ENCODE results near the gene TCHP. TPM values are rescaled to one million over a fixed set of nuclear protein-coding genes. Genes with fewer than 3 reads are reported as not detected.
A peak's percentile ranks its signal among the peaks of the same experiment; 100 is the strongest.

Gene TCHP
- total RNA-seq, 1 donor from 2014 or later: 15.0 TPM

DNA sequence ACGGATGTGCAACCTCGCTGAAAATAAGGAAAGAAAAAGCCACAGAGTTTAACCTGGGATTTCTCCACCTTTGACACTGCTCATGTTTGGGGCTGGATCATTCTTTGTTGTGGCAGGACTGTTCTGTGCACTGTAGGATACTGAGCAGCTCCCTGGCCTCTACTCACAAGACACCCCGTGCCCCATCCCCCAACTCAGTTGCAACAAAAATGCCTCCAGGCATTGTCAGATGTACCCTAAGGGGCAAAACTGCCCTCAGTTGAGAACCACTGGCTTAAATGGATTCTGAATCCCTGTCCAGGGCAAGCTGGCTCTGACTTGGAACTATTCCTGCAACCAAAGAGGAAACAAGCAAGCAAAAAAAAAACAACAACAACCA, 21.8 kb upstream of the TCHP start:
- TF ChIP-seq, protein P1, sequence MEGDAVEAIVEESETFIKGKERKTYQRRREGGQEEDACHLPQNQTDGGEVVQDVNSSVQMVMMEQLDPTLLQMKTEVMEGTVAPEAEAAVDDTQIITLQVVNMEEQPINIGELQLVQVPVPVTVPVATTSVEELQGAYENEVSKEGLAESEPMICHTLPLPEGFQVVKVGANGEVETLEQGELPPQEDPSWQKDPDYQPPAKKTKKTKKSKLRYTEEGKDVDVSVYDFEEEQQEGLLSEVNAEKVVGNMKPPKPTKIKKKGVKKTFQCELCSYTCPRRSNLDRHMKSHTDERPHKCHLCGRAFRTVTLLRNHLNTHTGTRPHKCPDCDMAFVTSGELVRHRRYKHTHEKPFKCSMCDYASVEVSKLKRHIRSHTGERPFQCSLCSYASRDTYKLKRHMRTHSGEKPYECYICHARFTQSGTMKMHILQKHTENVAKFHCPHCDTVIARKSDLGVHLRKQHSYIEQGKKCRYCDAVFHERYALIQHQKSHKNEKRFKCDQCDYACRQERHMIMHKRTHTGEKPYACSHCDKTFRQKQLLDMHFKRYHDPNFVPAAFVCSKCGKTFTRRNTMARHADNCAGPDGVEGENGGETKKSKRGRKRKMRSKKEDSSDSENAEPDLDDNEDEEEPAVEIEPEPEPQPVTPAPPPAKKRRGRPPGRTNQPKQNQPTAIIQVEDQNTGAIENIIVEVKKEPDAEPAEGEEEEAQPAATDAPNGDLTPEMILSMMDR (IDR thresholded peaks at IDR 0.05; ENCODE audit: insufficient read depth, low read length, poor library complexity, severe bottlenecking): no peak
- Histone ChIP-seq H3K36me3 (ENCODE audit: control insufficient read depth, insufficient read depth, low read length) (no peaks in the 10 kb centered on the region), H3K4me3 (ENCODE audit: low read depth, low read length) (no peak overlapping the region), H3K27me3 (ENCODE audit: control insufficient read depth, insufficient read depth, low read length) (no peaks in the 10 kb centered on the region)
- DNase-seq (ENCODE audit: low read depth): no peak

DNA sequence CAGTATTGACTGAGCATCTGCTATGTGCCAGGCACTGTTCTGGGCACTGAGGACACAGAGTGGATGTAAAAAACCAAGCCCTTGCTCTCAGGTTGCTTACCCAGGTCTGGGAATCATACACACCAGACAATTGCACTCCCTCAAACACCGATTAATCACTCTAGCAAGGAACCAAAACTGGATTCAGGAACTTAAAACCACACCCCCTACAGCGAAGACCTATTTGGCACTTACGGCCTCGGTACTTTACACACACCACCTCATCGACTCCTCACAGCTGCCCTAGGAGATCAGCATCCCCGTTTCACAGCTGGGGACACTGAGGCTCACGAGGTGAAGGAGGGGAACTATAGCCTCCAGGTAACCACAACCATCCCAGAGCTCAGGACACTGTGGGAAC, 21.3 kb upstream of the TCHP start:
- no peak for DNase-seq (ENCODE audit: low read depth)
- Histone ChIP-seq H3K27me3 (ENCODE audit: control insufficient read depth, insufficient read depth, low read length) (no peaks in the 10 kb centered on the region), H3K36me3 (ENCODE audit: control insufficient read depth, insufficient read depth, low read length) (no peaks in the 10 kb centered on the region), H3K4me3 (ENCODE audit: low read depth, low read length) (no peak overlapping the region)
- TF ChIP-seq, protein P1 (IDR thresholded peaks at IDR 0.05; ENCODE audit: insufficient read depth, low read length, poor library complexity, severe bottlenecking): no peak

DNA sequence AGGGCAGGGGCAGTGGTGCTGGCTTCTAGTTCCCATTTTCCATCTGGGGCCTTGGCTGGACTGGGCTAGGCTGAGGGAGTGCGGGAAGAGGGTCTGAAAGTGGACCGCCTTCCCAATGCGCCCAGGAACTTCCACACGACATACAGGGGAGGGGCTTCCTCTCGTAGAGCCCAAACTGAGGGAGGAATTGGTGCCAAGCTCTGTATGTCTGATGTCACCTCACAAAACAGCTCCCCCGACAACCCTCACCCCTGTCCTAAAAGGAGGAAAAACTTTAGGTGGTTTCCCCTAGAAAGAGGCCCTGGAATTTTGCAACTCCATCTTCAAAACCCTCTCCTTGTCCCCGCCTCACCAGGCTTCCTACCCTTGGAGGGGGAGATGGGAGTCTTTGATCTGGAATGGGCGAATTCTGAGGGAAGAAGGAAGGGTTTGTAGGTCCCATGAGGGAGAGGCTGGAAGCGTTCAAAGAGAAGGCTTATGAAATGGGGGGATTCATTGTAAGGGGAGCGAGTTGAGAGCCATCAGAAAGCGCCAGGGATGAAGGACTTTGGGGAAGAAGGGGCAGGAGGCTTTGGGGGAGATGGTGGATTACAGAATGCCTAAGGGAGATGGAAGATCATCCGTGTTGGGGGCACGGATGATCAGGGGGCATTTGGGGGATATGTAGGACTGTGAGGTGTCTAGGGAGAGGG, 20.6 kb upstream of the TCHP start:
- H3K36me3 ChIP-seq (ENCODE audit: control insufficient read depth, insufficient read depth, low read length): no peaks in the 10 kb centered on the region

DNA sequence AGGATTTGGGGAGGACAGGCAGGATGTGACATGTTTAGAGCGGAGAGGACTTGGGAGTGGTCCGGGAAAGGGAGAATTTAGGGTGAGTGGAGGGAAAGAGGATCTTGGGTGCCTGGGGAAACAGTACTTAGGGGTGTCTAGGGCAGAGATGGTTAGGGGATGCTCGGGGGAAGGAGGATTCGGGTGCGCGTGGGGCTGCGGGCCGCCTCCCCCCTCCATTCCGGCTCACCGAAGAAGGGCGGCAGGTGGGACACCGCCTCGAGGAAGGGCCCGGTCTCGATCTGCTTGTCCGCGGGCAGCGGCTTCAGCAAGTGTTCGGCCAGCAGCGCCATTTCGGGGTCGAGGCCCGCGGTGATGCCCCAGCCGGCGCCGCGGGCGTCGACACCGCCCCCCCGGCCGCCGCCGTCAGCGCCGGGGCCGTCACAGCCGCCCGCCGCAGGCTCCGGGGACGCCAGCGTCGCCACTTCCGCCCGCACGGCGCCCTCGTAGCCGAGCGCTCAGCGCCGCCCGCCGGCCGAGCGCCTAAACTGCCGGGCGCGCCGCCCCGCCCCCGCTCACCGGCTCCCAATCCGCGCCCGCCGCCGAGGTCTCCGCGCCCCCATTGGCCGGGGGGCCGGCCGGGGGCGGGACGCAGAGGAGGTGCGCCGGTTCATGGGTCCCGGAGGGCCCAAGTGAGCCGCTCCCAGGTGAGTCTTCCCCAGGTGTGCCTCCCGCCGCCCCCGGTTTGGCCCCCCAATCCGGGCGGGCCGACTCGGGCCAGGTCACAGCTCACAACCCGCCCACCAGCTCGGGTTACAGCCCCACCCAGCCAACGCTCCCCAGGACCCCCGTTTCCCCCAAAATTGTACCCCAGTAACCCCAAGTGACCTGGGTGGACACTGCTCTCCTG, 19.8 kb upstream of the TCHP start, which contains the start of gene GLTP:
Gene GLTP, minus strand, starts transcription at position 499 of the 889 bp plus-strand sequence. Its CDS starts 167 bp downstream, at position 332.
- Histone ChIP-seq H3K27me3 (ENCODE audit: control insufficient read depth, insufficient read depth, low read length) (no peaks in the 10 kb centered on the region), H3K4me3 (ENCODE audit: low read depth, low read length) (peak within 1 kb of the TSS; percentile 62), H3K36me3 (ENCODE audit: control insufficient read depth, insufficient read depth, low read length) (no peaks in the 10 kb centered on the region)
- TF ChIP-seq, protein P1 (IDR thresholded peaks at IDR 0.05; ENCODE audit: insufficient read depth, low read length, poor library complexity, severe bottlenecking): no peak
- DNase-seq (ENCODE audit: low read depth): no peak

More for the DNA sequence above, 20.6 kb upstream of the TCHP start:
- no peak for DNase-seq (ENCODE audit: low read depth)
- Histone ChIP-seq H3K4me3 (ENCODE audit: low read depth, low read length) (peak overlapping the region; percentile 62), H3K27me3 (ENCODE audit: control insufficient read depth, insufficient read depth, low read length) (no peaks in the 10 kb centered on the region)
- TF ChIP-seq, protein P1 (IDR thresholded peaks at IDR 0.05; ENCODE audit: insufficient read depth, low read length, poor library complexity, severe bottlenecking): no peak

DNA sequence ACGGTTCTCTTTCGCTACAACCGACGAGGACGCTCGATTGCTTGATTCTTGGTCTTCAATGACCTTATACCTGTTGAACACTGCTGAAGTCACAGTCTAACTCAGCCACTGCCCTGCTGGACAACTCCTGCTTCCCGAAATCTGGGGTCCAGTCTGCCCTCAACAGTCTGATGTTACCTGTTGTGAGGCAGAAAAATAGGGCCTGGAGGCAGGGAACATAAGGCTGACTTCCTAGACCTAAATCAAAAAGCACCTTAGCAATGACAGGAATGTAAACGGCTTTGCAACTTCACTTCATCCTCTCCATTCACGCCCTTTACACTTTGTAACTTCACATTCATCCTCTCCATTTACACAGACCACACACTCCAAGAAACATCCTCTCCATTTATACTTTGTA, 19.1 kb upstream of the TCHP start:
- TF ChIP-seq, protein P1 (IDR thresholded peaks at IDR 0.05; ENCODE audit: insufficient read depth, low read length, poor library complexity, severe bottlenecking): no peak
- H3K36me3 ChIP-seq (ENCODE audit: control insufficient read depth, insufficient read depth, low read length): no peaks in the 10 kb centered on the region
- no peaks in the 10 kb centered on the region for H3K27me3 ChIP-seq (ENCODE audit: control insufficient read depth, insufficient read depth, low read length)
- DNase-seq (ENCODE audit: low read depth): no peak
- peak overlapping the region; percentile 50 for H3K4me3 ChIP-seq (ENCODE audit: low read depth, low read length)

All from kidney epithelial cell (primary cell).